GM10266 (cell line): ENCODE measurements around the gene BASP1.

Source experiments
- DNase-seq: peaks from one replicate; pipeline ENCODE4 v3.0.0; 2012; ENCODE audit errors: extremely low spot score
- CTCF ChIP-seq: IDR thresholded peaks from 2 replicates; pipeline ENCODE4 v1.5.1; 2012; ENCODE audit warnings: mild to moderate bottlenecking, low read depth; ENCODE audit not compliant: control insufficient read depth, insufficient read depth; ENCODE audit errors: missing control alignments

BASP1 gene

GRCh38 chr5:17224858-17225511 is 7.6 kb downstream of the BASP1 start:
- no peak for TF ChIP-seq CTCF
- DNase-seq = peak; percentile 37

- DNase-seq = no peak
- TF ChIP-seq CTCF = no peak
Observed at GRCh38 chr5:17225520-17225919, 8.1 kb downstream of the BASP1 start.

- DNase-seq = no peak
- no peak for TF ChIP-seq CTCF
Observed at GRCh38 chr5:17227868-17228267, 10.4 kb downstream of the BASP1 start.

- TF ChIP-seq CTCF = no peak
- peak; percentile 23 for DNase-seq
Observed at GRCh38 chr5:17228821-17229291, 11.4 kb downstream of the BASP1 start.

- TF ChIP-seq CTCF = no peak
- DNase-seq = peak; percentile 22
Observed at GRCh38 chr5:17229313-17229712, 11.9 kb downstream of the BASP1 start.

- no peak for TF ChIP-seq CTCF
- DNase-seq = no peak
Observed at GRCh38 chr5:17230191-17230590, 12.8 kb downstream of the BASP1 start.

GRCh38 chr5:17230808-17231525 is 13.5 kb downstream of the BASP1 start:
- TF ChIP-seq CTCF = no peak
- no peak for DNase-seq
